Activated B cell treated with CpG ODN at 0.5 μM for 24 hours (primary cell): ENCODE results near the gene SLC30A7. TPM values are rescaled to one million over a fixed set of nuclear protein-coding genes. Genes with fewer than 3 reads are reported as not detected.

Experiments used
- ATAC-seq: fragments of 200-7000 bp; cut with Tn5 transposase; one replicate; pipeline ENCODE4 v1.10.0; 2021; ENCODE audit warnings: low read depth, mild to moderate bottlenecking, moderate library complexity
- CTCF ChIA-PET: fragments of 350-600 bp; sonication (Branson Sonifier 250); formaldehyde crosslinking; loops from one replicate; lab custom pipeline; 2021; ENCODE audit warnings: antibody characterized with exemption; lab: Charles Lee
- POLR2A ChIA-PET: fragments of 350-600 bp; sonication (Branson Sonifier 250); formaldehyde crosslinking; loops from one replicate; lab custom pipeline; 2021; ENCODE audit warnings: antibody characterized with exemption; lab: Charles Lee
- DNase-seq: peaks from one replicate; pipeline ENCODE4 v3.0.0; 2022
- H3K27ac Mint-ChIP-seq: one replicate; pipeline ENCODE4 v1.8.0; 2020; ENCODE audit warnings: mixed read lengths
- H3K27me3 Mint-ChIP-seq: one replicate; pipeline ENCODE4 v1.8.0; 2021; ENCODE audit warnings: mixed read lengths
- H3K36me3 Mint-ChIP-seq: one replicate; pipeline ENCODE4 v1.8.0; 2021; ENCODE audit warnings: low read depth, mixed read lengths
- H3K4me1 Mint-ChIP-seq: one replicate; pipeline ENCODE4 v1.8.0; 2021; ENCODE audit warnings: mixed read lengths
- H3K4me3 Mint-ChIP-seq: one replicate; pipeline ENCODE4 v1.8.0; 2020; ENCODE audit warnings: mild to moderate bottlenecking, mixed read lengths
- H3K9me3 Mint-ChIP-seq: one replicate; pipeline ENCODE4 v1.8.0; 2020; ENCODE audit warnings: mixed read lengths
- CTCF ChIP-seq: fragments of 200-600 bp; IDR thresholded peaks from one replicate; pipeline ENCODE4 v1.8.0; 2022; ENCODE audit warnings: antibody characterized with exemption, mild to moderate bottlenecking
- intact Hi-C: fragments of 100-400 bp; cut with micrococcal nuclease; formaldehyde crosslinking; loops from one replicate; pipeline ENCODE4 v1.15.1; 2024
- total RNA-seq: library from RNA; stranded (reverse); gene quantifications from 2 replicates; pipeline ENCODE4 v1.2.3, GENCODE V29; 2022

The SLC30A7 gene
- total RNA-seq, 1 donor from 2014 or later, result 25.7 TPM

GRCh38 chr1:100860397-100860991 is 35.4 kb upstream of the SLC30A7 start:
- Mint-ChIP-seq H3K9me3 (no peaks in the 10 kb centered on the region), H3K27me3 (no peaks in the 10 kb centered on the region), H3K36me3 (no peaks in the 10 kb centered on the region), H3K4me3 (no peak overlapping the region), H3K27ac (no peak overlapping the region), H3K4me1 (no peaks in the 10 kb centered on the region)
- CTCF ChIA-PET, result no interaction called here
- no peak for TF ChIP-seq CTCF
- DNase-seq, result no peak
- no peak for ATAC-seq
- POLR2A ChIA-PET, result no interaction called here
- intact Hi-C loops, result no loop called here

DNA sequence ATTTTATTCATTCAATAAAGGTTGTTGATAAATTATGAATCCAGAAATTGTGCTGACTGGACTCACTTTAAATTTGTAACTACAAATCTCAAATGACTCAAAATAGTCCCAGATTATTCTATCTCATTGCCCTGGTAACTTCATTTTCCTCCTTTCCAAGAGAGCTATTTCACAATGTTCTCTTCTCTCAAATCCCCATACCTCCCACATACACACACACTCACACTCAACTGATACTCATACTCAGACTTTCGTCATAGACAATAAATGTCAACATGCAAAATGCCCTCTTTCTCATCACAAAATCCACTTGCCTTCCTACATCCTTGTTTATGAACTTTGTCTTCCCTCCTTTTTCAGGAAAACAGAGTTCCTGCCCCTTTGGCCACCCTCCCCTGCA is 34.5 kb upstream of the SLC30A7 start:
- no peaks in the 10 kb centered on the region for H3K36me3 Mint-ChIP-seq
- no peaks in the 10 kb centered on the region for H3K9me3 Mint-ChIP-seq
- intact Hi-C loops, result no loop called here
- ATAC-seq, result no peak
- H3K27ac Mint-ChIP-seq, result no peak overlapping the region
- POLR2A ChIA-PET, result no interaction called here
- CTCF ChIA-PET, result no interaction called here
- no peaks in the 10 kb centered on the region for H3K4me1 Mint-ChIP-seq
- H3K27me3 Mint-ChIP-seq, result no peaks in the 10 kb centered on the region
- TF ChIP-seq CTCF, result no peak
- no peak for DNase-seq
- H3K4me3 Mint-ChIP-seq, result no peak overlapping the region

DNA sequence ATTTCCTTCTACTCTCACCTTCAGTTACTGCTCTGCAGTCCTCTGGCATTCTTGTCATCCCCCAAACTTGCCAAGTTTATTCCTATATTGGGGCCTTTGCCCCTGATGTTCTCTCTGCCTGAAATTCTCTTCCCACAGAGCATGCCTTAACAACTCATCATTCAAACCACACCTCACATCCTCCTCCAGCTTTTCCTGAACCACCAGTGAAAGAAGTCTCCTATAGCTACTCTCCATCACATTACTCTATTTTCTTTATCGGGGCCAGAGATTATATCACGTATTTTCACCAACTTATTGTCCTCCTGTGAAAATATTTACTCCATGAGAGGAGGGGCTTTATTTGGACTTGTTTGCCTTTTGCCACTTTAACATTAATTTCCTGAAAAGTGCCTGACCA is 33.3 kb upstream of the SLC30A7 start:
- H3K27ac Mint-ChIP-seq, result no peak overlapping the region
- POLR2A ChIA-PET, result no interaction called here

GRCh38 chr1:100866041-100866900 is 29.6 kb upstream of the SLC30A7 start:
- POLR2A ChIA-PET, result no interaction called here
- no peaks in the 10 kb centered on the region for H3K4me1 Mint-ChIP-seq
- DNase-seq (no peak), ATAC-seq (no peak)
- no peaks in the 10 kb centered on the region for H3K36me3 Mint-ChIP-seq
- no peak for TF ChIP-seq CTCF
- CTCF ChIA-PET, result interaction anchor here (0.7 to 4.4 kb wide), 9 partner anchors 8 to 1867 kb away, joined by 3 to 19 read pairs (median 3); no protein-coding TSS in a partner anchor
- H3K27ac Mint-ChIP-seq, result no peak overlapping the region
- intact Hi-C loops, result loop anchor here (5.0 kb wide), 1 partner anchor 589 kb away; no protein-coding TSS in a partner anchor
- no peaks in the 10 kb centered on the region for H3K9me3 Mint-ChIP-seq
- H3K27me3 Mint-ChIP-seq, result no peaks in the 10 kb centered on the region
- H3K4me3 Mint-ChIP-seq, result no peak overlapping the region

More for the DNA sequence above, 33.3 kb upstream of the SLC30A7 start:
- intact Hi-C loops, result no loop called here
- CTCF ChIA-PET, result interaction anchor here (1.7 kb wide), 1 partner anchor 18 kb away, joined by 4 read pairs; no protein-coding TSS in a partner anchor
- H3K36me3 Mint-ChIP-seq, result no peaks in the 10 kb centered on the region
- H3K9me3 Mint-ChIP-seq, result no peaks in the 10 kb centered on the region
- H3K27me3 Mint-ChIP-seq, result no peaks in the 10 kb centered on the region
- TF ChIP-seq CTCF, result no peak
- no peak for DNase-seq
- ATAC-seq, result no peak
- H3K4me3 Mint-ChIP-seq, result no peak overlapping the region
- no peaks in the 10 kb centered on the region for H3K4me1 Mint-ChIP-seq

GRCh38 chr1:100866901-100867206 is 29.0 kb upstream of the SLC30A7 start:
- intact Hi-C loops, result loop anchor here (5.0 kb wide), 1 partner anchor 590 kb away; no protein-coding TSS in a partner anchor
- CTCF ChIA-PET, result interaction anchor here (0.7 to 4.4 kb wide), 9 partner anchors 8 to 1867 kb away, joined by 3 to 19 read pairs (median 3); no protein-coding TSS in a partner anchor

More at GRCh38 chr1:100866901-100867206, 29.0 kb upstream of the SLC30A7 start:
- Mint-ChIP-seq H3K4me1 (no peaks in the 10 kb centered on the region), H3K9me3 (no peaks in the 10 kb centered on the region), H3K27ac (no peak overlapping the region), H3K27me3 (no peaks in the 10 kb centered on the region), H3K4me3 (no peak overlapping the region), H3K36me3 (no peaks in the 10 kb centered on the region)
- POLR2A ChIA-PET, result no interaction called here
- ATAC-seq (no peak), DNase-seq (no peak)
- TF ChIP-seq CTCF, result no peak
